PC-9 (cell line): ENCODE results near the gene LMCD1. TPM values are rescaled to one million over a fixed set of nuclear protein-coding genes. Genes with fewer than 3 reads are reported as not detected.

Experiments
- BruUV-seq: library from RNA; stranded (reverse); fragments of 400-500 nt; replicated peaks from 2 replicates; lab custom pipeline; 2021; lab: Mats Ljungman, UMichigan
- CTCF ChIA-PET: fragments of 300-600 bp; sonication (Branson Sonifier 250); formaldehyde crosslinking; loops from one replicate; lab custom pipeline; 2022; ENCODE audit warnings: antibody characterized with exemption; lab: Charles Lee
- POLR2A ChIA-PET: fragments of 300-600 bp; sonication (Branson Sonifier 250); formaldehyde crosslinking; loops from one replicate; lab custom pipeline; 2022; ENCODE audit warnings: antibody characterized with exemption; ENCODE audit not compliant: unreplicated experiment; lab: Charles Lee
- DNase-seq, 2 experiments: peaks; one replicate each; pipeline versions ENCODE4 v3.0.0 to v3.0.0-alpha.2; 2015 to 2022; ENCODE audit warnings: mixed read lengths in 1 of 2
- H2AFZ ChIP-seq: fragments of 200-600 bp; sonication (generic); 2 replicates; pipeline ENCODE4 v1.8.1; 2017; ENCODE audit warnings: antibody characterized with exemption
- H3F3A ChIP-seq: fragments of 200-600 bp; sonication (generic); 2 replicates; pipeline ENCODE4 v1.8.1; 2017; ENCODE audit warnings: antibody characterized with exemption, mild to moderate bottlenecking, low read depth; ENCODE audit not compliant: insufficient read depth
- H3K27ac ChIP-seq: fragments of 200-600 bp; sonication (generic); 2 replicates; pipeline ENCODE4 v1.6.1; 2016; ENCODE audit warnings: mixed run types
- H3K27me3 ChIP-seq: fragments of 200-600 bp; sonication (generic); 2 replicates; pipeline ENCODE4 v1.6.1; 2016; ENCODE audit warnings: low read depth, mixed run types; ENCODE audit not compliant: insufficient read depth
- H3K36me3 ChIP-seq: fragments of 200-600 bp; sonication (generic); 2 replicates; pipeline ENCODE4 v1.6.1; 2016; ENCODE audit warnings: low read depth, mixed run types
- H3K4me1 ChIP-seq: fragments of 200-600 bp; sonication (generic); replicated peaks from 2 replicates; pipeline ENCODE4 v1.6.1; 2016; ENCODE audit warnings: mixed run types; ENCODE audit not compliant: insufficient read depth
- H3K4me2 ChIP-seq: fragments of 200-600 bp; sonication (generic); 2 replicates; pipeline ENCODE4 v1.6.1; 2017; ENCODE audit warnings: mixed run types
- H3K4me3 ChIP-seq: fragments of 200-600 bp; sonication (generic); 2 replicates; pipeline ENCODE4 v1.6.1; 2016; ENCODE audit warnings: mixed run types
- H3K79me2 ChIP-seq: fragments of 200-600 bp; sonication (generic); 2 replicates; pipeline ENCODE4 v1.6.1; 2017; ENCODE audit warnings: low read depth, mixed run types
- H3K9me2 ChIP-seq: fragments of 200-600 bp; sonication (generic); 2 replicates; pipeline ENCODE4 v1.8.1; 2017; ENCODE audit warnings: mild to moderate bottlenecking; ENCODE audit not compliant: insufficient read depth
- H3K9me3 ChIP-seq: fragments of 200-600 bp; sonication (generic); 2 replicates; pipeline ENCODE4 v1.8.1; 2016; ENCODE audit warnings: low read depth; ENCODE audit not compliant: insufficient read depth
- H4K20me1 ChIP-seq: fragments of 200-600 bp; sonication (generic); 2 replicates; pipeline ENCODE4 v1.8.1; 2017; ENCODE audit not compliant: insufficient read depth
- EZH2 ChIP-seq: fragments of 200-600 bp; sonication (generic); IDR thresholded peaks from 2 replicates; pipeline ENCODE4 v1.8.0; 2017; ENCODE audit warnings: antibody characterized with exemption, low read depth
- intact Hi-C: fragments of 100-400 bp; cut with micrococcal nuclease; formaldehyde crosslinking; loops from one replicate; pipeline ENCODE4 v1.10.0; 2022; ENCODE audit not compliant: unreplicated experiment
- total RNA-seq: library from RNA; stranded (reverse); gene quantifications from 2 replicates; pipeline ENCODE4 v1.2.3, GENCODE V29; 2021
- TF ChIP-seq, protein P1 (sequence below): fragments of 200-600 bp; sonication (generic); conservative IDR thresholded peaks from 2 replicates; pipeline ENCODE4 v1.6.1; 2017; ENCODE audit warnings: mixed run types, antibody characterized with exemption, mild to moderate bottlenecking, moderate library complexity

Gene LMCD1
- total RNA-seq, 1 experiment from 2014 or later = 10.3 TPM

DNA sequence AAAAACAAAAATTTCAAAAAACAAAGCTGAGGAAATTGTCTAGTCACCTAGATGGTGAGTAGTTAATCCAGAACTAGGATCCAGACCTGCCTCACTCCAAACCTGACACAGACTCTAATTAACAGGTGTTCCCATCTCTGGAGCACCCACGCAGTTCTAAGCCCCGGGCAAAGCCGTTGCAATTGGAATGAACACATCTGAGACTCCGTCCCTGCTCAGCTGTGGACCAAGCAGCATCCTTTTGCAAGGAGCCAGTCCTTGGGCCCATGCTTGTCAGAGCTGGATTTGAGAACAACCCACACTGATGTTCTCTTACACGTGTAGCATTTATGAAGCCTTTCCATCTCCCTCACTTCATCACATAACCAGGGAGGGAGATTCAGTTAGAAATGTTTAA, 54.8 kb downstream of the LMCD1 start:
- no peak for TF ChIP-seq EZH2
- TF ChIP-seq, protein P1, sequence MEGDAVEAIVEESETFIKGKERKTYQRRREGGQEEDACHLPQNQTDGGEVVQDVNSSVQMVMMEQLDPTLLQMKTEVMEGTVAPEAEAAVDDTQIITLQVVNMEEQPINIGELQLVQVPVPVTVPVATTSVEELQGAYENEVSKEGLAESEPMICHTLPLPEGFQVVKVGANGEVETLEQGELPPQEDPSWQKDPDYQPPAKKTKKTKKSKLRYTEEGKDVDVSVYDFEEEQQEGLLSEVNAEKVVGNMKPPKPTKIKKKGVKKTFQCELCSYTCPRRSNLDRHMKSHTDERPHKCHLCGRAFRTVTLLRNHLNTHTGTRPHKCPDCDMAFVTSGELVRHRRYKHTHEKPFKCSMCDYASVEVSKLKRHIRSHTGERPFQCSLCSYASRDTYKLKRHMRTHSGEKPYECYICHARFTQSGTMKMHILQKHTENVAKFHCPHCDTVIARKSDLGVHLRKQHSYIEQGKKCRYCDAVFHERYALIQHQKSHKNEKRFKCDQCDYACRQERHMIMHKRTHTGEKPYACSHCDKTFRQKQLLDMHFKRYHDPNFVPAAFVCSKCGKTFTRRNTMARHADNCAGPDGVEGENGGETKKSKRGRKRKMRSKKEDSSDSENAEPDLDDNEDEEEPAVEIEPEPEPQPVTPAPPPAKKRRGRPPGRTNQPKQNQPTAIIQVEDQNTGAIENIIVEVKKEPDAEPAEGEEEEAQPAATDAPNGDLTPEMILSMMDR = no peak
- Histone ChIP-seq H3K4me3 (no peak overlapping the region), H3K9me2 (no peaks in the 10 kb centered on the region), H3K9me3 (no peaks in the 10 kb centered on the region), H2AFZ (no peak overlapping the region), H3K36me3 (no peaks in the 10 kb centered on the region), H3K4me2 (no peak overlapping the region), H3K79me2 (no peaks in the 10 kb centered on the region), H3K27me3 (no peaks in the 10 kb centered on the region), H3K4me1 (no peaks in the 10 kb centered on the region), H3K27ac (no peak overlapping the region), H3F3A (no peaks in the 10 kb centered on the region), H4K20me1 (no peaks in the 10 kb centered on the region)
- ChIA-PET CTCF (no interaction called here), POLR2A (no interaction called here)
- DNase-seq = no peak
- no TSS peak for BruUV-seq
- intact Hi-C loops = no loop called here

DNA sequence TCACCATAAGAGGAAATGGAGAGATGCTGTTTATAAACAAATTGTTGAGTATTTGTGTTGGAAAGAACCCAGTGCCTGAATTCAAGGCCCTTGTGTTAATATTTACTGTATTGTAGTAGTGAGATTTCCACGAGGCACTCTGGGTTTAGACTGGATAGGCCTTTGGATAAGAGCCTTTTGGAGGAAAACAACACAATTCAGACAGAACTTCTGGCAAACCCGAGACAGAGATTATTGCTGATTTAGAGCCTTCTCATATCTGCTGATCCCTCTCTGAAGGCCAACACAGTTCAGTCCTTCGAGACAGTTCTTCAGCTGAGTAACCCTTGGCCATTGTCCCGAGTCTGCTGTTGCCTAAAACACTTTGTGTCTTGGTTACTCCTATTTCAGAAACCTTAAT, 55.7 kb downstream of the LMCD1 start:
- ChIA-PET CTCF (no interaction called here), POLR2A (no interaction called here)
- DNase-seq = no peak
- Histone ChIP-seq H3K9me3 (no peaks in the 10 kb centered on the region), H3F3A (no peaks in the 10 kb centered on the region), H3K4me1 (no peaks in the 10 kb centered on the region), H3K4me3 (no peak overlapping the region), H4K20me1 (no peaks in the 10 kb centered on the region), H3K27me3 (no peaks in the 10 kb centered on the region), H3K36me3 (no peaks in the 10 kb centered on the region), H3K27ac (no peak overlapping the region), H2AFZ (no peak overlapping the region), H3K79me2 (no peaks in the 10 kb centered on the region), H3K9me2 (no peaks in the 10 kb centered on the region), H3K4me2 (no peak overlapping the region)
- no peak for TF ChIP-seq EZH2
- TF ChIP-seq, protein P1 = no peak
- BruUV-seq = no TSS peak
- intact Hi-C loops = no loop called here

DNA sequence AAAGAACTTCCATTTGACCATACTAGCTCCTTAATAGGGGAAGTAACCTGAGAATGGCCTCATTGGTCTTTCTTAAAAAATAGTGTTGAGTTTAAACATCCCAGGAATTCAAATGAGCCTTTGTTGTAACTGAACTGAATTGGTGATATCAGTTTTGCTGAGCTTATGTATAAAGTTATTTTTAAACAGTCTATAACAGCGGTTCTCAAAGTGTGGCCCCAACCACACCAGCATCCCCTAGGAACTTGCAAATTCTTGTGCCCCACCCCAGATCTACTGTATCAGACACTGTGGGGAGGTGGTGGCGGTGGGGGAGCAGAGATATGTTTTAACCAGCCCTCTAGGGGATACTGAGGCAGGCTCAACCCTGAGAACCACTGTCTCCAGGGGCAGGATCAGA, 57.0 kb downstream of the LMCD1 start:
- Histone ChIP-seq H3K4me3 (no peak overlapping the region), H3K27ac (no peak overlapping the region), H4K20me1 (no peaks in the 10 kb centered on the region), H3K9me2 (no peaks in the 10 kb centered on the region), H3K79me2 (no peaks in the 10 kb centered on the region), H3F3A (no peaks in the 10 kb centered on the region), H3K27me3 (no peaks in the 10 kb centered on the region), H3K9me3 (no peaks in the 10 kb centered on the region), H3K36me3 (no peaks in the 10 kb centered on the region), H2AFZ (no peak overlapping the region), H3K4me1 (no peaks in the 10 kb centered on the region), H3K4me2 (no peak overlapping the region)
- no peak for TF ChIP-seq EZH2
- TF ChIP-seq, protein P1 = no peak
- POLR2A ChIA-PET = no interaction called here
- no TSS peak for BruUV-seq
- intact Hi-C loops = no loop called here
- DNase-seq = no peak
- CTCF ChIA-PET = no interaction called here
